HCT116 (cell line): Measurements from ENCODE around the gene PRKCA. TPM values are rescaled to one million over a fixed set of nuclear protein-coding genes. Genes with fewer than 3 reads are reported as not detected.

Experiments used
- ATAC-seq: fragments of 200-7000 bp; cut with Tn5 transposase; 2 replicates; pipeline ENCODE4 v1.9.1; 2020; ENCODE audit warnings: mild to moderate bottlenecking, moderate library complexity
- BruUV-seq: library from RNA; stranded (reverse); fragments of 400-500 nt; replicated peaks from 2 replicates; lab custom pipeline; 2021; lab: Mats Ljungman, UMichigan
- CTCF ChIA-PET: fragments of 300-600 bp; sonication (Branson Sonifier 250); formaldehyde crosslinking; loops from one replicate; lab custom pipeline; 2021; ENCODE audit warnings: antibody characterized with exemption; lab: Charles Lee
- POLR2A ChIA-PET: fragments of 300-600, 350-600 bp; sonication (Branson Sonifier 250); formaldehyde crosslinking; loops from one replicate; lab custom pipeline; 2021; ENCODE audit warnings: antibody characterized with exemption; lab: Charles Lee
- RAD21 ChIA-PET, 2 experiments: fragments of 300-600 bp; sonication (Branson Sonifier 250); formaldehyde crosslinking; loops; one replicate each; lab custom pipeline; 2023; ENCODE audit warnings: low total read pairs in 2 of 2; ENCODE audit not compliant: uncharacterized antibody in 2 of 2, unreplicated experiment in 2 of 2, low non-redundant PET in 1 of 2; lab: Charles Lee
- DNase-seq: peaks from one replicate; pipeline ENCODE4 v3.0.0-alpha.2; 2010; ENCODE audit warnings: low read depth, low spot score
- H2AFZ ChIP-seq: fragments of 200-600 bp; shearing (Covaris generic), sonication (generic); 2 replicates; pipeline ENCODE4 v1.6.1; 2017; ENCODE audit warnings: low read depth, mixed run types, mixed read lengths, antibody characterized with exemption, low read length; ENCODE audit not compliant: poor library complexity, severe bottlenecking
- H3K27ac ChIP-seq: 2 replicates; pipeline ENCODE4 v1.5.1; 2012; ENCODE audit warnings: low read depth, low read length
- H3K27me3 ChIP-seq: fragments of 200-600 bp; sonication (generic); 2 replicates; pipeline ENCODE4 v1.6.1; 2016; ENCODE audit warnings: mixed run types, low read length, mixed read lengths; ENCODE audit not compliant: insufficient read depth
- H3K36me3 ChIP-seq, 2 experiments: fragments of 200-500 bp in 1 of 2; fragments of 200-600 bp in 1 of 2; sonication (Bioruptor generic) in 1 of 2; sonication (generic) in 1 of 2; 2 replicates each; pipeline versions ENCODE4 v1.5.1 to v1.6.1; 2014 to 2016; ENCODE audit warnings: low read length in 2 of 2, inconsistent platforms in 1 of 2, mixed read lengths in 1 of 2, mixed run types in 1 of 2; ENCODE audit not compliant: insufficient read depth in 2 of 2, control insufficient read depth in 1 of 2
- H3K4me1 ChIP-seq, 2 experiments: fragments of 200-600 bp in 1 of 2; sonication (generic) in 1 of 2; 2 replicates each; pipeline versions ENCODE4 v1.5.1 to v1.6.1; 2012 to 2017; ENCODE audit warnings: low read length in 2 of 2, inconsistent platforms in 1 of 2, mild to moderate bottlenecking in 1 of 2, mixed read lengths in 1 of 2, mixed run types in 1 of 2, moderate library complexity in 1 of 2; ENCODE audit not compliant: insufficient read depth in 2 of 2, control insufficient read depth in 1 of 2
- H3K4me2 ChIP-seq: fragments of 200-600 bp; sonication (generic); 2 replicates; pipeline ENCODE4 v1.6.1; 2017; ENCODE audit warnings: mixed run types, low read length, mixed read lengths
- H3K4me3 ChIP-seq, 2 experiments: fragments of 200-600 bp in 1 of 2; sonication (generic) in 1 of 2; replicated peaks in 1 of 2; 2 replicates each; pipeline ENCODE4 v1.5.1; 2011 to 2016; ENCODE audit warnings: low read length in 2 of 2, control low read depth in 1 of 2, low read depth in 1 of 2, mild to moderate bottlenecking in 1 of 2, mixed read lengths in 1 of 2, mixed run types in 1 of 2
- H3K79me2 ChIP-seq: fragments of 200-600 bp; sonication (generic); 2 replicates; pipeline ENCODE4 v1.6.1; 2017; ENCODE audit warnings: mild to moderate bottlenecking, mixed run types, low read length, moderate library complexity, mixed read lengths; ENCODE audit not compliant: insufficient read depth
- H3K9ac ChIP-seq: fragments of 200-600 bp; sonication (generic); 2 replicates; pipeline ENCODE4 v1.6.1; 2016; ENCODE audit warnings: low read length, mixed read lengths
- H3K9me2 ChIP-seq: fragments of 200-600 bp; sonication (generic), shearing (Covaris generic); 2 replicates; pipeline ENCODE4 v1.6.1; 2017; ENCODE audit warnings: mixed run types, mild to moderate bottlenecking, moderate library complexity; ENCODE audit not compliant: insufficient read depth
- H3K9me3 ChIP-seq, 2 experiments: fragments of 200-500 bp in 1 of 2; fragments of 200-600 bp in 1 of 2; sonication (Bioruptor generic) in 1 of 2; sonication (generic) in 1 of 2; 2 replicates each; pipeline ENCODE4 v1.6.1; 2014 to 2017; ENCODE audit warnings: low read length in 2 of 2, mixed read lengths in 2 of 2, inconsistent platforms in 1 of 2, low read depth in 1 of 2, mild to moderate bottlenecking in 1 of 2, mixed run types in 1 of 2, moderate library complexity in 1 of 2; ENCODE audit not compliant: control insufficient read depth in 1 of 2, insufficient read depth in 1 of 2
- H4K20me1 ChIP-seq: fragments of 200-600 bp; sonication (generic), shearing (Covaris generic); 2 replicates; pipeline ENCODE4 v1.6.1; 2017; ENCODE audit warnings: mixed run types, mild to moderate bottlenecking, moderate library complexity; ENCODE audit not compliant: insufficient read depth
- ATF3 ChIP-seq: IDR thresholded peaks from 2 replicates; pipeline ENCODE4 v1.6.1; 2012
- CBX3 ChIP-seq: IDR thresholded peaks from 2 replicates; pipeline ENCODE4 v1.6.1; 2012; ENCODE audit warnings: low read depth
- CEBPB ChIP-seq: IDR thresholded peaks from 2 replicates; pipeline ENCODE4 v1.6.1; 2012; ENCODE audit warnings: low read depth
- CTCF ChIP-seq, 3 experiments: fragments of 200-600 bp in 1 of 3; sonication (generic) in 1 of 3; IDR thresholded peaks in 2 of 3; conservative IDR thresholded peaks in 1 of 3; 2 replicates each; pipeline ENCODE4 v1.5.1; 2012 to 2017; ENCODE audit warnings: low read depth in 2 of 3, low read length in 2 of 3, antibody characterized with exemption in 1 of 3, borderline replicate concordance in 1 of 3, control low read depth in 1 of 3, mild to moderate bottlenecking in 1 of 3, mixed read lengths in 1 of 3, mixed run types in 1 of 3, moderate library complexity in 1 of 3; ENCODE audit not compliant: insufficient read depth in 1 of 3
- EGR1 ChIP-seq: IDR thresholded peaks from 2 replicates; pipeline ENCODE4 v1.6.1; 2012; ENCODE audit warnings: low read depth
- EZH2 ChIP-seq: fragments of 200-600 bp; sonication (generic); IDR thresholded peaks from 2 replicates; pipeline ENCODE4 v1.6.1; 2017; ENCODE audit warnings: antibody characterized with exemption, mixed run types
- EZH2phosphoT487 ChIP-seq: fragments of 200-600 bp; IDR thresholded peaks from 2 replicates; pipeline ENCODE4 v1.6.1; 2018; ENCODE audit warnings: antibody characterized with exemption, borderline replicate concordance
- JUND ChIP-seq: IDR thresholded peaks from 2 replicates; pipeline ENCODE4 v1.6.1; 2012
- POLR2A ChIP-seq: IDR thresholded peaks from 2 replicates; pipeline ENCODE4 v1.7.0; 2011; ENCODE audit warnings: borderline replicate concordance; ENCODE audit not compliant: insufficient read depth, insufficient read length; ENCODE audit errors: extremely low read depth
- RAD21 ChIP-seq: IDR thresholded peaks from 2 replicates; pipeline ENCODE4 v1.6.1; 2012; ENCODE audit warnings: low read depth, mild to moderate bottlenecking
- REST ChIP-seq: IDR thresholded peaks from 2 replicates; pipeline ENCODE4 v1.6.1; 2012; ENCODE audit warnings: low read depth
- SIN3A ChIP-seq: IDR thresholded peaks from 2 replicates; pipeline ENCODE4 v1.6.1; 2012; ENCODE audit warnings: low read depth
- SP1 ChIP-seq: IDR thresholded peaks from 2 replicates; pipeline ENCODE4 v1.6.1; 2012; ENCODE audit warnings: low read depth
- SRF ChIP-seq: IDR thresholded peaks from 2 replicates; pipeline ENCODE4 v1.6.1; 2012; ENCODE audit warnings: low read depth
- TCF7L2 ChIP-seq: IDR thresholded peaks from 2 replicates; pipeline ENCODE4 v1.7.0; 2011; ENCODE audit warnings: borderline replicate concordance, inconsistent platforms; ENCODE audit not compliant: insufficient read depth, insufficient read length; ENCODE audit errors: extremely low read depth
- YY1 ChIP-seq: IDR thresholded peaks from 2 replicates; pipeline ENCODE4 v1.6.1; 2011; ENCODE audit warnings: low read length, low read depth, moderate library complexity, mild to moderate bottlenecking; ENCODE audit not compliant: insufficient replicate concordance; ENCODE audit errors: extremely low read depth
- ZFX ChIP-seq: fragments of 450-650 bp; IDR thresholded peaks from 2 replicates; pipeline ENCODE4 v1.6.1; 2017
- ZNF274 ChIP-seq: fragments of 200-500 bp; sonication (Bioruptor generic); IDR thresholded peaks from 2 replicates; pipeline ENCODE4 v1.6.1; 2014; ENCODE audit warnings: mild to moderate bottlenecking, low read depth, low read length, inconsistent platforms
- intact Hi-C: fragments of 100-400 bp; cut with micrococcal nuclease; formaldehyde crosslinking; loops from 2 replicates; pipeline ENCODE4 v1.10.0; 2022
- total RNA-seq: library from RNA; stranded (reverse); gene quantifications from one replicate; pipeline ENCODE4 v1.2.1, GENCODE V29; 2021; ENCODE audit not compliant: unreplicated experiment
- TF ChIP-seq, protein P1 (sequence below): IDR thresholded peaks from 2 replicates; pipeline ENCODE4 v1.6.1; 2012
- TF ChIP-seq, protein P2 (sequence below): IDR thresholded peaks from 2 replicates; pipeline ENCODE4 v1.6.1; 2011; ENCODE audit warnings: mild to moderate bottlenecking, low read length, moderate library complexity; ENCODE audit not compliant: insufficient replicate concordance; ENCODE audit errors: extremely low read depth

Gene PRKCA
- total RNA-seq, 1 experiment from 2014 or later: 18.8 TPM

DNA sequence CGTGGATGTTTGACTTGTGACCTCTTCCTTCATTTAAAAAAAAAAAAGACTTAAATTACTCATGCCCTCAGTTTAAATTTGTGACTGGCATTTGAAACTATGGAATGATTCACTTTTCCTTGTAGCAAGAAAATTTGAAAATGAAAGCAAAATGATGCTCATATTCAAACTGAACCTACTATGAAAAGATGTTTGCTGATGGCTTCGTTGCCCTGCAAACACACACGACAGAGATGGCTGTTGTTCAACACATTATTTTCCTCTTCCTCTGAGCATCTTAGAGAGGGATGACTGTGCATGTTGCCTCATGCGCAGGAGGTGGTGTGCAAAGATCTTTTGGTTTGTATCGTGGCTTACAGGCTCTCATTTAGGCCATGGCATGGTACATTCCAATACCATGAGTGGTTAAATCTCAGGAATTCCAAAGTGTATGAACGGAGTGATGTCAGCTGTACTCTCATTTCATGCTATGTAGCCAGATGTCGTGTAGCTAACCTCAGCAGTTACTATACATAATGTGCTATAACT lies 164.5 kb downstream of the PRKCA start:
- POLR2A ChIA-PET: interaction anchor here (2.7 kb wide), 1 partner anchor 42 kb away, joined by 10 read pairs; no protein-coding TSS in a partner anchor
- ATAC-seq (peak; percentile 97), DNase-seq (peak; percentile 92)
- Histone ChIP-seq H3K79me2 (no peaks in the 10 kb centered on the region), H3K9me2 (no peaks in the 10 kb centered on the region), H3K9ac (peak overlapping the region; percentile 13), H3K36me3 (no peaks in the 10 kb centered on the region), H3K27me3 (no peaks in the 10 kb centered on the region), H3K4me2 (peak overlapping the region; percentile 61), H2AFZ (peak overlapping the region; percentile 20), H3K9me3 (no peaks in the 10 kb centered on the region), H3K4me1 (peaks cover 37 to 58% of the 10 kb centered on the region in 2 experiments), H4K20me1 (no peaks in the 10 kb centered on the region), H3K4me3 (peak overlapping the region; percentile 15 to 21), H3K27ac (peak overlapping the region; percentile 33; the same call in 1 of the 2 replicates)
- BruUV-seq: no TSS peak
- intact Hi-C loops: no loop called here
- CTCF ChIA-PET: no interaction called here
- RAD21 ChIA-PET: no interaction called here
- TF ChIP-seq SP1: peak; percentile 74
- peak; percentile 84 for TF ChIP-seq ATF3
- TF ChIP-seq SRF: peak; percentile 14; the same call in 1 of the 2 replicates
- no peak for TF ChIP-seq ZFX
- no peak for TF ChIP-seq ZNF274
- no peak for TF ChIP-seq POLR2A
- no peak for TF ChIP-seq YY1
- peak; percentile 88 for TF ChIP-seq JUND
- no peak; the same call in 1 of the 2 replicates for TF ChIP-seq RAD21
- TF ChIP-seq SIN3A: peak; percentile 88
- TF ChIP-seq, protein P1, sequence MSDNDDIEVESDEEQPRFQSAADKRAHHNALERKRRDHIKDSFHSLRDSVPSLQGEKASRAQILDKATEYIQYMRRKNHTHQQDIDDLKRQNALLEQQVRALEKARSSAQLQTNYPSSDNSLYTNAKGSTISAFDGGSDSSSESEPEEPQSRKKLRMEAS: peak; percentile 83
- peak; percentile 86; the same call in 1 of the 2 replicates for TF ChIP-seq CBX3
- no peak for TF ChIP-seq EZH2phosphoT487
- TF ChIP-seq TCF7L2: no peak
- TF ChIP-seq EGR1: no peak
- no peak for TF ChIP-seq CTCF (IDR thresholded peaks at IDR 0.05 in 2 of 3, conservative IDR thresholded peaks at IDR 0.05 in 1 of 3; ENCODE audit: borderline replicate concordance in 1 of 3, insufficient read depth in 1 of 3, low read depth in 2 of 3, low read length in 2 of 3)
- TF ChIP-seq, protein P2, sequence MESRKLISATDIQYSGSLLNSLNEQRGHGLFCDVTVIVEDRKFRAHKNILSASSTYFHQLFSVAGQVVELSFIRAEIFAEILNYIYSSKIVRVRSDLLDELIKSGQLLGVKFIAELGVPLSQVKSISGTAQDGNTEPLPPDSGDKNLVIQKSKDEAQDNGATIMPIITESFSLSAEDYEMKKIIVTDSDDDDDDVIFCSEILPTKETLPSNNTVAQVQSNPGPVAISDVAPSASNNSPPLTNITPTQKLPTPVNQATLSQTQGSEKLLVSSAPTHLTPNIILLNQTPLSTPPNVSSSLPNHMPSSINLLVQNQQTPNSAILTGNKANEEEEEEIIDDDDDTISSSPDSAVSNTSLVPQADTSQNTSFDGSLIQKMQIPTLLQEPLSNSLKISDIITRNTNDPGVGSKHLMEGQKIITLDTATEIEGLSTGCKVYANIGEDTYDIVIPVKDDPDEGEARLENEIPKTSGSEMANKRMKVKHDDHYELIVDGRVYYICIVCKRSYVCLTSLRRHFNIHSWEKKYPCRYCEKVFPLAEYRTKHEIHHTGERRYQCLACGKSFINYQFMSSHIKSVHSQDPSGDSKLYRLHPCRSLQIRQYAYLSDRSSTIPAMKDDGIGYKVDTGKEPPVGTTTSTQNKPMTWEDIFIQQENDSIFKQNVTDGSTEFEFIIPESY: no peak
- no peak for TF ChIP-seq EZH2
- no peak for TF ChIP-seq REST
- peak; percentile 76 for TF ChIP-seq CEBPB
